OCI-LY7 (cell line): ENCODE measurements around the gene DELE1.

Source experiments
- EZH2phosphoT487 ChIP-seq: fragments of 200-600 bp; sonication (generic); IDR thresholded peaks from 2 replicates; pipeline ENCODE4 v1.6.1; 2018; ENCODE audit warnings: low read depth, borderline replicate concordance, mild to moderate bottlenecking, mixed run types, antibody characterized with exemption, low read length, moderate library complexity, mixed read lengths
- TF ChIP-seq, protein P1 (sequence below): fragments of 200-600 bp; sonication (generic); conservative IDR thresholded peaks from 2 replicates; pipeline ENCODE4 v1.5.1; 2014; ENCODE audit warnings: mild to moderate bottlenecking, antibody characterized with exemption, low read length, moderate library complexity, mixed read lengths

DNA sequence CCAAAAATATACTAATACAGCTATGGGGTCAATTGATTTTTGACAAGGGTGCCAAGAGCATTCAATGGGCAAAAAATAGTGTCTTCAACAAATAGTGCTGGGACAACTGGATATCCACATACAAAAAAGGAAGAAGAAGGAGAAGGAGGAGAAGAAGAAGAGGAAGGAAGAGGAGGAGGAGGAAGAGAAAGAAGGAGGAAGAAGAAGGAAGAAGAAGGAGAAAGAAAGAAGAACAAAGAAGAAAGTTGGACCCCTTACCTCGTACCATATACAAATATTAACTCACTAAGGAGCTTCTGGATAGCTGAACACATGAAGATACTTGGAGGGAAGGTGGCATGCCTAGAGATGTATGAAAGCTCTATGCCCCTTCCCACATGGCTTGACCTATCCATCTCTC lies 17.2 kb upstream of the DELE1 start:
- TF ChIP-seq, protein P1, sequence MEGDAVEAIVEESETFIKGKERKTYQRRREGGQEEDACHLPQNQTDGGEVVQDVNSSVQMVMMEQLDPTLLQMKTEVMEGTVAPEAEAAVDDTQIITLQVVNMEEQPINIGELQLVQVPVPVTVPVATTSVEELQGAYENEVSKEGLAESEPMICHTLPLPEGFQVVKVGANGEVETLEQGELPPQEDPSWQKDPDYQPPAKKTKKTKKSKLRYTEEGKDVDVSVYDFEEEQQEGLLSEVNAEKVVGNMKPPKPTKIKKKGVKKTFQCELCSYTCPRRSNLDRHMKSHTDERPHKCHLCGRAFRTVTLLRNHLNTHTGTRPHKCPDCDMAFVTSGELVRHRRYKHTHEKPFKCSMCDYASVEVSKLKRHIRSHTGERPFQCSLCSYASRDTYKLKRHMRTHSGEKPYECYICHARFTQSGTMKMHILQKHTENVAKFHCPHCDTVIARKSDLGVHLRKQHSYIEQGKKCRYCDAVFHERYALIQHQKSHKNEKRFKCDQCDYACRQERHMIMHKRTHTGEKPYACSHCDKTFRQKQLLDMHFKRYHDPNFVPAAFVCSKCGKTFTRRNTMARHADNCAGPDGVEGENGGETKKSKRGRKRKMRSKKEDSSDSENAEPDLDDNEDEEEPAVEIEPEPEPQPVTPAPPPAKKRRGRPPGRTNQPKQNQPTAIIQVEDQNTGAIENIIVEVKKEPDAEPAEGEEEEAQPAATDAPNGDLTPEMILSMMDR = no peak
- TF ChIP-seq EZH2phosphoT487 = no peak
